Adrenal gland (tissue), 12 donors: ENCODE results near the gene LRBA. TPM values are rescaled to one million over a fixed set of nuclear protein-coding genes. Genes with fewer than 3 reads are reported as not detected.

Experiments
- DNase-seq, 7 donors: peaks; one replicate each; pipeline ENCODE4 v3.0.0-alpha.2; 2019 to 2020
- H3K27ac ChIP-seq, 5 donors: fragments of 200-600 bp; sonication (generic) in 4 of 5; 1 replicate in 3 of 5; 2 replicates in 2 of 5; pipeline versions ENCODE4 v1.5.1 to v1.8.0; 2016 to 2020; ENCODE audit warnings: mild to moderate bottlenecking in 1 of 5
- H3K27me3 ChIP-seq: fragments of 200-600 bp; 2 replicates; pipeline ENCODE4 v1.8.0; 2021
- H3K36me3 ChIP-seq, 2 donors: fragments of 200-600 bp; replicated peaks in 1 of 2; 1 replicate in 1 of 2; 2 replicates in 1 of 2; pipeline versions ENCODE4 v1.5.1 to v1.8.0; 2018 to 2022
- H3K4me1 ChIP-seq, 2 donors: fragments of 200-600 bp; replicated peaks in 1 of 2; 1 replicate in 1 of 2; 2 replicates in 1 of 2; pipeline versions ENCODE4 v1.5.1 to v1.8.0; 2018 to 2021
- H3K4me3 ChIP-seq, 4 donors: fragments of 200-600 bp; sonication (generic) in 3 of 4; one replicate each; pipeline ENCODE4 v1.5.1; 2016 to 2018
- H3K9me3 ChIP-seq, 3 donors: fragments of 200-600 bp; sonication (generic) in 1 of 3; replicated peaks in 1 of 3; 1 replicate in 2 of 3; 2 replicates in 1 of 3; pipeline versions ENCODE4 v1.5.1 to v1.8.0; 2016 to 2021
- POLR2A ChIP-seq, 2 donors: fragments of 450-650 bp; IDR thresholded peaks; one replicate each; pipeline ENCODE4 v1.6.1; 2017; ENCODE audit warnings: antibody characterized with exemption in 2 of 2, mild to moderate bottlenecking in 2 of 2, moderate library complexity in 1 of 2
- WGBS, 4 donors: extraction: QIAGEN DNeasy Blood & Tissue Kit in 2 of 4; methylation state at CpG; one replicate each; pipeline versions ENCODE4 v1.1.5 to v1.1.7; 2013 to 2017; 5-methylcytosine and 5-hydroxymethylcytosine counted together
- intact Hi-C, 2 donors: fragments of 100-400 bp; cut with DNase I; formaldehyde crosslinking; loops; one replicate each; pipeline versions ENCODE4 v1.14.1 to v1.15.0; 2022 to 2023
- polyA plus RNA-seq, 3 donors: library from polyadenylated mRNA; stranded (reverse); fragments of 200-250 nt in 2 of 3; fragments of 350-450 nt in 1 of 3; fragmentation: Illumina TruSeq in 1 of 3; extraction: RNeasy Lipid Tissue Mini Kit (QIAGEN cat#74804) in 1 of 3; gene quantifications; one replicate each; pipeline ENCODE4 v1.2.3, GENCODE V29; 2013 to 2014
- total RNA-seq, 9 donors: library from RNA; depleted of rRNA in 4 of 9; stranded (reverse); fragments of >200 nt in 4 of 9; fragments of 120-200 nt in 1 of 9; fragmentation: NEBNext Ultra II Directional in 1 of 9; extraction: Animal tissue kit (Norgen Biotek cat#: 25700) in 1 of 9; gene quantifications; one replicate each; pipeline versions ENCODE4 v1.1.0 to v1.2.4, GENCODE V29; 2013 to 2023
- TF ChIP-seq, protein P1 (sequence below), 6 experiments: fragments of 450-650 bp in 4 of 6; fragments of 200-600 bp in 2 of 6; sonication (generic) in 1 of 6; IDR thresholded peaks; 1 replicate in 5 of 6; 2 replicates in 1 of 6; pipeline versions ENCODE4 v1.5.1 to v1.8.0; 2016 to 2021; ENCODE audit warnings: antibody characterized with exemption in 6 of 6, mild to moderate bottlenecking in 2 of 6, moderate library complexity in 1 of 6
- donor health status: healthy with polysubstance abuse.
- donor health status: Bipolar disorder and iron deficiency.
- donor health status: DM: yes; HTN: yes; CAD: no.
- donor health status: DM: no; HTN: no; CAD: no.
- donor health status: DM: no; HTN: no; CAD: no.
- donor health status: DM: yes; HTN: yes; CAD: no.

Gene LRBA
- total and polyA plus RNA-seq, 12 donors = 9.6 to 106 (median 40.6) TPM

DNA sequence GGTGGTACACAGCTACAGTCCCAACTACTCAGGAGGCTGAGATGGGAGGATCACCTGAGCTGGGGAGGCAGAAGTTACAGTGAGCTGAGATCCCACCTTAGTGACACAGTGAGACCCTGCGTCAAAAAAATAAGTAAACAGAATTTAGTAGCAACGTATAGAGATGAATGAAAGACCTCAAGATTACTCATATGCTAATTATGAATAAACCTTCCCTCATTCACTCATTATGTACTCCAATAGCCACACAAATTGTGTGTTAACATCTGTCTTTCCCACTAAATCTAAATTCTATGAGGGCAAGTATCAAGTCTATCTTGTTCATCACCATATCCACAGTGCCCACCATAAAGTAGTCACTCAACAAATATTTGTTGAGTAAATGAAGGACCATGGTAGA is 111.5 kb downstream of the LRBA start:
- 88 to 96% (median 93%) methylated on average over 2 of the region's 2 CpGs for whole genome bisulfite sequencing, 4 donors
- Histone ChIP-seq H3K27ac (no peak overlapping the region), H3K4me3 (no peak overlapping the region), H3K27me3 (no peaks in the 10 kb centered on the region), H3K9me3 (peaks cover 0 to 6% (median 0%) of the 10 kb centered on the region in 3 donors), H3K4me1 (peaks cover 0 to 6% of the 10 kb centered on the region in 2 donors), H3K36me3 (no peaks in the 10 kb centered on the region)
- TF ChIP-seq POLR2A (IDR thresholded peaks at IDR 0.05) = no peak
- TF ChIP-seq, protein P1, sequence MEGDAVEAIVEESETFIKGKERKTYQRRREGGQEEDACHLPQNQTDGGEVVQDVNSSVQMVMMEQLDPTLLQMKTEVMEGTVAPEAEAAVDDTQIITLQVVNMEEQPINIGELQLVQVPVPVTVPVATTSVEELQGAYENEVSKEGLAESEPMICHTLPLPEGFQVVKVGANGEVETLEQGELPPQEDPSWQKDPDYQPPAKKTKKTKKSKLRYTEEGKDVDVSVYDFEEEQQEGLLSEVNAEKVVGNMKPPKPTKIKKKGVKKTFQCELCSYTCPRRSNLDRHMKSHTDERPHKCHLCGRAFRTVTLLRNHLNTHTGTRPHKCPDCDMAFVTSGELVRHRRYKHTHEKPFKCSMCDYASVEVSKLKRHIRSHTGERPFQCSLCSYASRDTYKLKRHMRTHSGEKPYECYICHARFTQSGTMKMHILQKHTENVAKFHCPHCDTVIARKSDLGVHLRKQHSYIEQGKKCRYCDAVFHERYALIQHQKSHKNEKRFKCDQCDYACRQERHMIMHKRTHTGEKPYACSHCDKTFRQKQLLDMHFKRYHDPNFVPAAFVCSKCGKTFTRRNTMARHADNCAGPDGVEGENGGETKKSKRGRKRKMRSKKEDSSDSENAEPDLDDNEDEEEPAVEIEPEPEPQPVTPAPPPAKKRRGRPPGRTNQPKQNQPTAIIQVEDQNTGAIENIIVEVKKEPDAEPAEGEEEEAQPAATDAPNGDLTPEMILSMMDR (IDR thresholded peaks at IDR 0.05) = no peak
- intact Hi-C loops = no loop called here
- DNase-seq = no peak

- Histone ChIP-seq H3K9me3 (no peaks in the 10 kb centered on the region), H3K27ac (no peak overlapping the region), H3K27me3 (no peaks in the 10 kb centered on the region), H3K36me3 (no peaks in the 10 kb centered on the region), H3K4me3 (no peak overlapping the region), H3K4me1 (no peaks in the 10 kb centered on the region)
- intact Hi-C loops = no loop called here
- WGBS, 4 donors = 84 to 95% (median 91%) methylated on average over 1 of the region's 1 CpG
- no peak for DNase-seq
- TF ChIP-seq, protein P1 (IDR thresholded peaks at IDR 0.05) = no peak
- TF ChIP-seq POLR2A (IDR thresholded peaks at IDR 0.05) = no peak
Observed at GRCh38 chr4:150896497-150896896, 118.6 kb downstream of the LRBA start.

DNA sequence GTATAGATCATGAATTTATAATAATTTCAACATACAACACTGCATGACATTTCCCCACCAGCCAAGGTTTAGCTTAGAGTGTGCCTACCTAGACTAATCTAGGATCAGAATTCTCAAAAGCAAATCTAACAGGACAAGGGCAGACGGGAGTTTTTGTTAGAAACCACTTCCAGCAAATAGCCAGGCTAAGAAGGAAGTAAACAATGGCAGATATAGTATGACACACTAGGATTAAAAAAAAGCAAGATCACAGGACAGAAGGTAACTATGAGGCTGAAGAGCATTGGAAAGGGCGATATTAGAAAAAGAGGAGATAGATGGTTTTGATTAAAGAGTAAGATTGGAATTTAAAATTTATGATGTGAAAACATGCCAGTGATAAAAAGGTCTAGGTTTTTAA is 124.8 kb downstream of the LRBA start:
- H3K4me1 ChIP-seq = peaks cover 0 to 11% of the 10 kb centered on the region in 2 donors
- no peaks in the 10 kb centered on the region for H3K36me3 ChIP-seq
- no peak overlapping the region for H3K27ac ChIP-seq
- intact Hi-C loops = no loop called here
- H3K27me3 ChIP-seq = no peaks in the 10 kb centered on the region
- TF ChIP-seq, protein P1 (IDR thresholded peaks at IDR 0.05) = no peak
- TF ChIP-seq POLR2A (IDR thresholded peaks at IDR 0.05) = no peak
- H3K4me3 ChIP-seq = no peak overlapping the region
- no peak for DNase-seq
- H3K9me3 ChIP-seq = peaks cover 0 to 3% (median 0%) of the 10 kb centered on the region in 3 donors
- 43 to 62% (median 49%) methylated on average over 2 of the region's 2 CpGs for WGBS, 4 donors

- TF ChIP-seq POLR2A (IDR thresholded peaks at IDR 0.05) = no peak
- TF ChIP-seq, protein P1 (IDR thresholded peaks at IDR 0.05) = no peak
- no peak for DNase-seq
- H3K27me3 ChIP-seq = no peaks in the 10 kb centered on the region
- H3K27ac ChIP-seq = no peak overlapping the region
- H3K4me3 ChIP-seq = no peak overlapping the region
- no peaks in the 10 kb centered on the region for H3K36me3 ChIP-seq
- H3K9me3 ChIP-seq = peaks cover 0 to 3% (median 0%) of the 10 kb centered on the region in 3 donors
- WGBS, 4 donors = 91 to 97% (median 96%) methylated on average over 4 of the region's 4 CpGs
- intact Hi-C loops = no loop called here
- peaks cover 0 to 11% of the 10 kb centered on the region in 2 donors for H3K4me1 ChIP-seq
Observed at GRCh38 chr4:150889306-150889705, 125.8 kb downstream of the LRBA start.
